Lung (tissue), 12 donors: ENCODE results near the gene ANKRD40. TPM values are rescaled to one million over a fixed set of nuclear protein-coding genes. Genes with fewer than 3 reads are reported as not detected.

Experiments used
- ATAC-seq: fragments of 200-7000 bp; cut with Tn5 transposase; one replicate; pipeline ENCODE4 v1.9.1; 2020; ENCODE audit warnings: moderate number of reproducible peaks; ENCODE audit not compliant: insufficient read depth, low FRiP score
- DNase-seq, 3 donors: peaks; one replicate each; pipeline ENCODE4 v3.0.0-alpha.2; 2013 to 2017
- H3K27ac ChIP-seq, 2 donors: one replicate each; pipeline ENCODE4 v1.5.1; 2013; ENCODE audit warnings: mild to moderate bottlenecking in 2 of 2, moderate library complexity in 2 of 2, control low read depth in 1 of 2, inconsistent platforms in 1 of 2, low read depth in 1 of 2, low read length in 1 of 2
- H3K27me3 ChIP-seq, 3 donors: one replicate each; pipeline ENCODE4 v1.5.1; 2013; ENCODE audit warnings: low read length in 2 of 3; ENCODE audit not compliant: control insufficient read depth in 3 of 3, insufficient read depth in 3 of 3
- H3K36me3 ChIP-seq, 4 donors: one replicate each; pipeline ENCODE4 v1.5.1; 2013; ENCODE audit warnings: low read length in 4 of 4, mild to moderate bottlenecking in 1 of 4, moderate library complexity in 1 of 4; ENCODE audit not compliant: control insufficient read depth in 4 of 4, insufficient read depth in 4 of 4
- H3K4me1 ChIP-seq, 5 donors: one replicate each; pipeline ENCODE4 v1.5.1; 2013; ENCODE audit warnings: low read length in 5 of 5, mild to moderate bottlenecking in 2 of 5, moderate library complexity in 1 of 5; ENCODE audit not compliant: control insufficient read depth in 5 of 5, insufficient read depth in 5 of 5
- H3K4me3 ChIP-seq: one replicate; pipeline ENCODE4 v1.5.1; 2013; ENCODE audit warnings: mild to moderate bottlenecking, control low read depth, moderate library complexity
- H3K9ac ChIP-seq, 2 donors: one replicate each; pipeline ENCODE4 v1.5.1; 2013; ENCODE audit warnings: low read length in 2 of 2, control low read depth in 1 of 2; ENCODE audit not compliant: insufficient read depth in 1 of 2
- H3K9me3 ChIP-seq, 4 donors: one replicate each; pipeline ENCODE4 v1.5.1; 2013; ENCODE audit warnings: low read length in 3 of 4, mild to moderate bottlenecking in 1 of 4, moderate library complexity in 1 of 4; ENCODE audit not compliant: control insufficient read depth in 4 of 4, insufficient read depth in 3 of 4
- WGBS, 2 donors: extraction: QIAGEN DNeasy Blood & Tissue Kit; methylation state at CpG; one replicate each; pipeline ENCODE4 v1.1.7; 2013; 5-methylcytosine and 5-hydroxymethylcytosine counted together
- polyA plus RNA-seq, 2 donors: library from polyadenylated mRNA; stranded (reverse); fragments of 200-250 nt; gene quantifications; one replicate each; pipeline ENCODE4 v1.2.1, GENCODE V29; 2013
- total RNA-seq, 2 donors: library from RNA; depleted of rRNA in 1 of 2; stranded (reverse); fragments of >200 nt in 1 of 2; gene quantifications; one replicate each; pipeline ENCODE4 v1.2.1, GENCODE V29; 2014 to 2021
- TF ChIP-seq, protein P1 (sequence below): IDR thresholded peaks from 2 replicates; pipeline ENCODE4 v1.5.1; 2012; ENCODE audit warnings: mild to moderate bottlenecking; ENCODE audit errors: control extremely low read depth, extremely low read depth
- donor health status: control.
- donor health status: control.
- donor health status: Bipolar disorder and iron deficiency.
- donor health status: healthy.
- donor health status: DM: yes; HTN: yes; CAD: no.

Gene ANKRD40
- total and polyA plus RNA-seq, 4 donors, result 14.6 to 38.9 (median 25.1) TPM

DNA sequence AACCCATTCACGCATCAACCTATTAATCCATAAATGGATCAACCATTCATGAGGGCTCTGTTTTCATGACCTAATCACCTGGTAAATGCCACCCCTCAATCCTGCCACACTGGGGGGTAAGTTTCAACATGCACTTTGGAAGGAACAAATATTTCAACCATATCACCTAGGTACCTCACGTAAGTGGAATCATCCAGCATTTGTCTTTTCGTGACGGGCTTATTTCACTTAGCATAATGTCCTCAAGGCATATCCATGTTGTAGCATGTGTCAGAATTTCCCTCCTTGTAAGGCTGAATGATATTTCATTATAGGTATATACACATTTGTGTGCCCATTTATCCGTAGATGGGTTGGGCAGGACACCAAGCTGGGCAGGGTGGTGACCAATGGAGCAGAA lies 35.6 kb downstream of the ANKRD40 start:
- 98 to 99% methylated on average over 5 of the region's 5 CpGs for WGBS, 2 donors
- H3K4me3 ChIP-seq, result no peak overlapping the region
- DNase-seq (no peak), ATAC-seq (no peak)
- H3K9me3 ChIP-seq, result no peaks in the 10 kb centered on the region
- TF ChIP-seq, protein P1, sequence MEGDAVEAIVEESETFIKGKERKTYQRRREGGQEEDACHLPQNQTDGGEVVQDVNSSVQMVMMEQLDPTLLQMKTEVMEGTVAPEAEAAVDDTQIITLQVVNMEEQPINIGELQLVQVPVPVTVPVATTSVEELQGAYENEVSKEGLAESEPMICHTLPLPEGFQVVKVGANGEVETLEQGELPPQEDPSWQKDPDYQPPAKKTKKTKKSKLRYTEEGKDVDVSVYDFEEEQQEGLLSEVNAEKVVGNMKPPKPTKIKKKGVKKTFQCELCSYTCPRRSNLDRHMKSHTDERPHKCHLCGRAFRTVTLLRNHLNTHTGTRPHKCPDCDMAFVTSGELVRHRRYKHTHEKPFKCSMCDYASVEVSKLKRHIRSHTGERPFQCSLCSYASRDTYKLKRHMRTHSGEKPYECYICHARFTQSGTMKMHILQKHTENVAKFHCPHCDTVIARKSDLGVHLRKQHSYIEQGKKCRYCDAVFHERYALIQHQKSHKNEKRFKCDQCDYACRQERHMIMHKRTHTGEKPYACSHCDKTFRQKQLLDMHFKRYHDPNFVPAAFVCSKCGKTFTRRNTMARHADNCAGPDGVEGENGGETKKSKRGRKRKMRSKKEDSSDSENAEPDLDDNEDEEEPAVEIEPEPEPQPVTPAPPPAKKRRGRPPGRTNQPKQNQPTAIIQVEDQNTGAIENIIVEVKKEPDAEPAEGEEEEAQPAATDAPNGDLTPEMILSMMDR, result no peak
- H3K9ac ChIP-seq, result no peak overlapping the region
- H3K36me3 ChIP-seq, result peaks cover 0 to 3% (median under 1%) of the 10 kb centered on the region in 4 donors
- peaks cover 0 to 32% (median 10%) of the 10 kb centered on the region in 5 donors for H3K4me1 ChIP-seq
- H3K27ac ChIP-seq, result no peak overlapping the region
- H3K27me3 ChIP-seq, result no peaks in the 10 kb centered on the region

DNA sequence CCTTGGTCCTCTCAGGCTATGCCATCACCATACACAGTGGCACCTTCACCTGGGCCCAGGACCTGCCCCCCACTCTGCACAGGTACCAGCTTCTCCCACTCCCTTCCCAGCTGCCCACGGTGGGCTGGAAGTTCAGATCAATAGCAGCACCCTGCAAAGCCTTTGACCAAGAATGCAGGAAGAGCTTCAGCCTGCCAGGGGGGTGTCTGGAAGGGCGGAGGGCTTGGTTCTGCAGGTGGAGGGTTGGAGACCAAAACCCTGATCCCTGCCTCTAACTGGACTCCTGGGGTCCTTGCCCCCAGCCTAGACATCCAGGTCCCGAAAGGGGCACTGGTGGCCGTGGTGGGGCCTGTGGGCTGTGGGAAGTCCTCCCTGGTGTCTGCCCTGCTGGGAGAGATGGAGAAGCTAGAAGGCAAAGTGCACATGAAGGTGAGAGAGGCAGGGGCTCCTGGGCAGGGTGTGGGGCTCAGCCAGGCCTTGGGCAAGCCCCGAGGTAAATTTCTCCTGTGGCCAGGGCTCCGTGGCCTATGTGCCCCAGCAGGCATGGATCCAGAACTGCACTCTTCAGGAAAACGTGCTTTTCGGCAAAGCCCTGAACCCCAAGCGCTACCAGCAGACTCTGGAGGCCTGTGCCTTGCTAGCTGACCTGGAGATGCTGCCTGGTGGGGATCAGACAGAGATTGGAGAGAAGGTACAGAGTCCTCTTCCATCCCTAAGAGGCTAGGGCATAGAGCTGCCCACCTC lies 38.7 kb downstream of the ANKRD40 start:
- no peak overlapping the region for H3K4me3 ChIP-seq
- H3K9ac ChIP-seq, result no peak overlapping the region
- no peaks in the 10 kb centered on the region for H3K36me3 ChIP-seq
- ATAC-seq (no peak), DNase-seq (no peak)
- H3K27me3 ChIP-seq, result no peaks in the 10 kb centered on the region
- H3K27ac ChIP-seq, result no peak overlapping the region
- TF ChIP-seq, protein P1, result no peak
- 90 to 94% methylated on average over 9 of the region's 9 CpGs for WGBS, 2 donors
- H3K9me3 ChIP-seq, result no peaks in the 10 kb centered on the region
- peaks cover 0 to 23% (median 10%) of the 10 kb centered on the region in 5 donors for H3K4me1 ChIP-seq

DNA sequence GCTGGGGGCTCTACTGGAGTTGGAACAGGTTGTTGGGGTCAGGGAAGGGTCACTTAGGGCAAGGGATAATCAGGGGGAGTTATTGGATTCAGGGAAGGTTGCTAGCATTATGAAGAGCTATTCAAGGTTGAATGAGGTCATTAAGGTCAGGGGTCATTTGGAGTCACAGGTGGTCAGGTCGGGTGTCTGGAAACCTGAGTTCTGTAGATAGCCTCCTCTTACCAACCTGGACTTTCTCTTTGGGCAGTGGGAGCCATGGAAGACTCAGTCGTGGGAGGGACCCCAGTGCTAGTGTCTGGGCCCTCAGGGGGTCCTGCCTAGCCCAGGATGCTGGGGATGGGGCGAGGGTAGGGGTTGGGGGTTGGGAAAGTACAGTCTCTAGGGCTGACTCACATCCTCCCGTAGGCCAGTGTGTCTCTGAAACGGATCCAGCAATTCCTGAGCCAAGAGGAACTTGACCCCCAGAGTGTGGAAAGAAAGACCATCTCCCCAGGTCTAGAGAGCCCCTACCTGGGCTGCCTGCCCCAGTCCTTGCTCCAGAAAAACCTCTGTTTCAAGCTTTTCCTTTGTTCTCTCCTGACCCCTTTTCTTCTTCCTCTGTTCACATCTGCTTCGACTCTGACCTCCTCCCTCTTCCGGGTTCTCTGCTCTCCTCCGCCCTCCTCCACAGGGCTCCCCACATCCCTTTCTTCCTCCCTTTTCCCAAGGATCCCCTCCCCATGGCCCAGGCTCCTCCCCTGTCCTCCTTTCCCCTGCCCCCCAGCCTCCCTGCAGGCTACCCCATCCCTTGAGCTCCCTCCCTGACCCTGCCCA lies 39.5 kb downstream of the ANKRD40 start:
- no peak overlapping the region for H3K4me3 ChIP-seq
- no peaks in the 10 kb centered on the region for H3K9me3 ChIP-seq
- peaks cover 0 to 23% (median 10%) of the 10 kb centered on the region in 5 donors for H3K4me1 ChIP-seq
- TF ChIP-seq, protein P1, result no peak
- no peak overlapping the region for H3K27ac ChIP-seq
- H3K27me3 ChIP-seq, result no peaks in the 10 kb centered on the region
- ATAC-seq (no peak), DNase-seq (no peak)
- no peak overlapping the region for H3K9ac ChIP-seq
- H3K36me3 ChIP-seq, result no peaks in the 10 kb centered on the region
- WGBS, 2 donors, result 59 to 74% methylated on average over 6 to 8 of the region's 8 CpGs
